Measurements from ENCODE around the gene ATF7IP2. TPM values are rescaled to one million over a fixed set of nuclear protein-coding genes. Genes with fewer than 3 reads are reported as not detected.

Gene ATF7IP2
- total and polyA plus RNA-seq, 2 of the 13 experiments (the other 11 are each of a cell fraction or from before 2014, with no cell fraction given): 117 to 217 TPM

DNA sequence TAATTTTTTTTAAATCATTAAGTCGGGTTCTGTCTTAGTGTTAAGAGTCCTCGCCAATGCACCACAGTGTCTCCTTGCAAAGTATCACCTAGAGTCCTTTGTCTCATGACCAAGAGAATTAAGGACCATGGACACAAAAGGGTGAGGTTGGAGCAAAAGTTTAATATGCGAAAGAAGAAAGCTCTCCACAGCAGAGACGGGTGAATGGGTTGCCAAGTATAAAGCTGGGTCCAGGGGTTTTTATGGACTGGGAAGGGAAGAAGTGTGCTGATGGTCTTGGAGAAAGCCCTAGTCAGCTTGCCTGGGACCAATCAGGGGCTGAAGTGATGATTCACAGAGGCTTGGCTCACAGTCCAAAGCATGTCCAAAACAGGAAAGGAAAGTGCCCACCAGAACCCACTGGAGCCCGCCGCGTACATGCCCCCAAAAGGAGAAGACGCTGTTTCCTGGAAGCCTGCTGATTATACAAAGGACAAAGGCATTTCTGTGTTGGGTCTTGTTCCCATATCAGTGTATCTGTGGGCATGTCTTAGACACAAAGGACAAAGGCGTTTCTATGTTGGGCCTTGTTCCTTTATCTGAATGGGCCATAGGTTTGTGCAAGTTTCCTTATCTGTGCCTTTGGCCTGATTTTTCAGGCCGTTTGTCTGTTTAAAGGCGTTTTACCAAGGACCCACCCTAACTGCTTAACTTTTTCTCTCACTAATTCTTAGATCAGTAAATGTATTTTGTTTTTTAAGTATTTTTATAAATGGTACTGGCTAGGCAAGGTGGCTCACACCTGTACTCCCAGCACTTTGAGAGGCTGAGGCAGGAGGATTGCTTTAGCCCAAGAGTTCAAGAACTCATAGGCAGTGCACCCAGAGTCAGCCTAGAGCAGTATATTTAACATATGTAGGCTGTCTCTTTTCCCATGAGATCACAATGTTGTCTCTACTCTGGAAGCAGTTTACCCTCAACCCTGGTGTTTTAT lies 28.7 kb upstream of the ATF7IP2 start (continued):
- TF ChIP-seq, protein P1, sequence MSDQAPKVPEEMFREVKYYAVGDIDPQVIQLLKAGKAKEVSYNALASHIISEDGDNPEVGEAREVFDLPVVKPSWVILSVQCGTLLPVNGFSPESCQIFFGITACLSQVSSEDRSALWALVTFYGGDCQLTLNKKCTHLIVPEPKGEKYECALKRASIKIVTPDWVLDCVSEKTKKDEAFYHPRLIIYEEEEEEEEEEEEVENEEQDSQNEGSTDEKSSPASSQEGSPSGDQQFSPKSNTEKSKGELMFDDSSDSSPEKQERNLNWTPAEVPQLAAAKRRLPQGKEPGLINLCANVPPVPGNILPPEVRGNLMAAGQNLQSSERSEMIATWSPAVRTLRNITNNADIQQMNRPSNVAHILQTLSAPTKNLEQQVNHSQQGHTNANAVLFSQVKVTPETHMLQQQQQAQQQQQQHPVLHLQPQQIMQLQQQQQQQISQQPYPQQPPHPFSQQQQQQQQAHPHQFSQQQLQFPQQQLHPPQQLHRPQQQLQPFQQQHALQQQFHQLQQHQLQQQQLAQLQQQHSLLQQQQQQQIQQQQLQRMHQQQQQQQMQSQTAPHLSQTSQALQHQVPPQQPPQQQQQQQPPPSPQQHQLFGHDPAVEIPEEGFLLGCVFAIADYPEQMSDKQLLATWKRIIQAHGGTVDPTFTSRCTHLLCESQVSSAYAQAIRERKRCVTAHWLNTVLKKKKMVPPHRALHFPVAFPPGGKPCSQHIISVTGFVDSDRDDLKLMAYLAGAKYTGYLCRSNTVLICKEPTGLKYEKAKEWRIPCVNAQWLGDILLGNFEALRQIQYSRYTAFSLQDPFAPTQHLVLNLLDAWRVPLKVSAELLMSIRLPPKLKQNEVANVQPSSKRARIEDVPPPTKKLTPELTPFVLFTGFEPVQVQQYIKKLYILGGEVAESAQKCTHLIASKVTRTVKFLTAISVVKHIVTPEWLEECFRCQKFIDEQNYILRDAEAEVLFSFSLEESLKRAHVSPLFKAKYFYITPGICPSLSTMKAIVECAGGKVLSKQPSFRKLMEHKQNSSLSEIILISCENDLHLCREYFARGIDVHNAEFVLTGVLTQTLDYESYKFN (CRISPR knock-in tag; conservative IDR thresholded peaks at IDR 0.05): peak; percentile 52; the same call in 1 of the 2 replicates
- TF ChIP-seq TBP (CRISPR knock-in tag; IDR thresholded peaks at IDR 0.05): no peak
- TF ChIP-seq, protein P2, sequence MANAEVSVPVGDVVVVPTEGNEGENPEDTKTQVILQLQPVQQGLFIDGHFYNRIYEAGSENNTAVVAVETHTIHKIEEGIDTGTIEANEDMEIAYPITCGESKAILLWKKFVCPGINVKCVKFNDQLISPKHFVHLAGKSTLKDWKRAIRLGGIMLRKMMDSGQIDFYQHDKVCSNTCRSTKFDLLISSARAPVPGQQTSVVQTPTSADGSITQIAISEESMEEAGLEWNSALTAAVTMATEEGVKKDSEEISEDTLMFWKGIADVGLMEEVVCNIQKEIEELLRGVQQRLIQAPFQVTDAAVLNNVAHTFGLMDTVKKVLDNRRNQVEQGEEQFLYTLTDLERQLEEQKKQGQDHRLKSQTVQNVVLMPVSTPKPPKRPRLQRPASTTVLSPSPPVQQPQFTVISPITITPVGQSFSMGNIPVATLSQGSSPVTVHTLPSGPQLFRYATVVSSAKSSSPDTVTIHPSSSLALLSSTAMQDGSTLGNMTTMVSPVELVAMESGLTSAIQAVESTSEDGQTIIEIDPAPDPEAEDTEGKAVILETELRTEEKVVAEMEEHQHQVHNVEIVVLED (CRISPR knock-in tag; IDR thresholded peaks at IDR 0.05; ENCODE audit: borderline replicate concordance): no peak
- no peak for TF ChIP-seq ZNF282 (IDR thresholded peaks at IDR 0.05; ENCODE audit: partially characterized antibody)
- TF ChIP-seq SP5 (CRISPR knock-in tag; IDR thresholded peaks at IDR 0.05; ENCODE audit: borderline replicate concordance, low read depth): no peak; the same call in 1 of the 2 replicates
- TF ChIP-seq, protein P3, sequence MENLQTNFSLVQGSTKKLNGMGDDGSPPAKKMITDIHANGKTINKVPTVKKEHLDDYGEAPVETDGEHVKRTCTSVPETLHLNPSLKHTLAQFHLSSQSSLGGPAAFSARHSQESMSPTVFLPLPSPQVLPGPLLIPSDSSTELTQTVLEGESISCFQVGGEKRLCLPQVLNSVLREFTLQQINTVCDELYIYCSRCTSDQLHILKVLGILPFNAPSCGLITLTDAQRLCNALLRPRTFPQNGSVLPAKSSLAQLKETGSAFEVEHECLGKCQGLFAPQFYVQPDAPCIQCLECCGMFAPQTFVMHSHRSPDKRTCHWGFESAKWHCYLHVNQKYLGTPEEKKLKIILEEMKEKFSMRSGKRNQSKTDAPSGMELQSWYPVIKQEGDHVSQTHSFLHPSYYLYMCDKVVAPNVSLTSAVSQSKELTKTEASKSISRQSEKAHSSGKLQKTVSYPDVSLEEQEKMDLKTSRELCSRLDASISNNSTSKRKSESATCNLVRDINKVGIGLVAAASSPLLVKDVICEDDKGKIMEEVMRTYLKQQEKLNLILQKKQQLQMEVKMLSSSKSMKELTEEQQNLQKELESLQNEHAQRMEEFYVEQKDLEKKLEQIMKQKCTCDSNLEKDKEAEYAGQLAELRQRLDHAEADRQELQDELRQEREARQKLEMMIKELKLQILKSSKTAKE (CRISPR knock-in tag; IDR thresholded peaks at IDR 0.05; ENCODE audit: borderline replicate concordance): no peak
- no peak for TF ChIP-seq HNRNPK (IDR thresholded peaks at IDR 0.05; ENCODE audit: low read depth, low read length, poor library complexity, severe bottlenecking)
- TF ChIP-seq, protein P4, sequence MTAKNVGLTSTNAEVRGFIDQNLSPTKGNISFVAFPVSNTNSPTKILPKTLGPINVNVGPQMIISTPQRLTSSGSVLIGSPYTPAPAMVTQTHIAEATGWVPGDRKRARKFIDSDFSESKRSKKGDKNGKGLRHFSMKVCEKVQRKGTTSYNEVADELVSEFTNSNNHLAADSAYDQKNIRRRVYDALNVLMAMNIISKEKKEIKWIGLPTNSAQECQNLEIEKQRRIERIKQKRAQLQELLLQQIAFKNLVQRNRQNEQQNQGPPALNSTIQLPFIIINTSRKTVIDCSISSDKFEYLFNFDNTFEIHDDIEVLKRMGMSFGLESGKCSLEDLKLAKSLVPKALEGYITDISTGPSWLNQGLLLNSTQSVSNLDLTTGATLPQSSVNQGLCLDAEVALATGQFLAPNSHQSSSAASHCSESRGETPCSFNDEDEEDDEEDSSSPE (CRISPR knock-in tag; IDR thresholded peaks at IDR 0.05): no peak
- TF ChIP-seq ZNF335 (CRISPR knock-in tag; IDR thresholded peaks at IDR 0.05): no peak
- TF ChIP-seq CAMTA2 (CRISPR knock-in tag; IDR thresholded peaks at IDR 0.05; ENCODE audit: borderline replicate concordance): no peak
- no peak for TF ChIP-seq SIX1 (CRISPR knock-in tag; IDR thresholded peaks at IDR 0.05; ENCODE audit: borderline replicate concordance)
- TF ChIP-seq MATR3 (CRISPR knock-in tag; IDR thresholded peaks at IDR 0.05): no peak
- no peak for TF ChIP-seq KLF12 (CRISPR knock-in tag; IDR thresholded peaks at IDR 0.05; ENCODE audit: borderline replicate concordance)
- TF ChIP-seq, protein P5, sequence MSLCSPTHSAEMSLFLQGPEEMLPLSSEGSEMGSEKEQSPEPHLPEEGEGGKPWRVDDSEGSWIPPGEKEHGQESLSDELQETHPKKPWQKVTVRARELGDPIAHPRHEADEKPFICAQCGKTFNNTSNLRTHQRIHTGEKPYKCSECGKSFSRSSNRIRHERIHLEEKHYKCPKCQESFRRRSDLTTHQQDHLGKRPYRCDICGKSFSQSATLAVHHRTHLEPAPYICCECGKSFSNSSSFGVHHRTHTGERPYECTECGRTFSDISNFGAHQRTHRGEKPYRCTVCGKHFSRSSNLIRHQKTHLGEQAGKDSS (CRISPR knock-in tag; IDR thresholded peaks at IDR 0.05; ENCODE audit: borderline replicate concordance, low read depth): no peak
- no peak for TF ChIP-seq SYNCRIP (IDR thresholded peaks at IDR 0.05; ENCODE audit: insufficient read depth, low read depth, low read length)
- no peak for TF ChIP-seq HOXD1 (CRISPR knock-in tag; IDR thresholded peaks at IDR 0.05)
- no peak for TF ChIP-seq SETDB1 (CRISPR knock-in tag; IDR thresholded peaks at IDR 0.05; ENCODE audit: borderline replicate concordance)
